Measurements from ENCODE around the gene XG. TPM values are rescaled to one million over a fixed set of nuclear protein-coding genes. Genes with fewer than 3 reads are reported as not detected.
A peak's percentile ranks its signal among the peaks of the same experiment; 100 is the strongest.
"Not testable (repeated sequence)": the region's sequence is repeated elsewhere in the genome, so short reads cannot be mapped to it uniquely, and the experiment has no call there.

XG gene
- total RNA-seq, 1 donor from 2014 or later = 2.4 TPM

DNA sequence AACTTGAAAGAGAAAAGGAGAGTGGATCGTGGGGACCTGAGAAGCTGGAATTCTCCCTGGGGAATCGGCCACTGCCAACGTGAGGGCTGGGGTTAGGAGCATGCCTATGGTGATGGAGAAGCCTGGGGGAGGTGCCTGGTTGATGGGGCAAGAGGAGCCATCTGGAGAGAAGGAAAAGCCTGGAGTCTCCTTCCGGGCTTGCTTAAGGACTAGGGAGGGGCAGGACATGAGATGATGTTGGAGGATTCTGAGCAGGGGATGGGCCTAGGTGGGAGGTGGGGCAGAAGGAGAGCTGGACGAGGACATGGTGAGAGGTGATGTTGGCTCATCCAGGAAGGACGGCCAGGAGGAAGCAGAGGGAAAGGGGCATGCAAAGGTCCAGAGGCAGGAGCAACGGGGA is 41.9 kb downstream of the XG start:
- Mint-ChIP-seq H3K9me3 (ENCODE audit: low read depth) (no peaks in the 10 kb centered on the region), H3K27ac (no peak overlapping the region), H3K36me3 (ENCODE audit: insufficient read depth) (peaks cover 4% of the 10 kb centered on the region), H3K27me3 (no peaks in the 10 kb centered on the region), H3K4me3 (ENCODE audit: low read depth) (no peak overlapping the region), H3K4me1 (ENCODE audit: low read depth) (peaks cover 2% of the 10 kb centered on the region)
- DNase-seq (ENCODE audit: low spot score, unreplicated experiment) = no peak
- TF ChIP-seq, protein P1, sequence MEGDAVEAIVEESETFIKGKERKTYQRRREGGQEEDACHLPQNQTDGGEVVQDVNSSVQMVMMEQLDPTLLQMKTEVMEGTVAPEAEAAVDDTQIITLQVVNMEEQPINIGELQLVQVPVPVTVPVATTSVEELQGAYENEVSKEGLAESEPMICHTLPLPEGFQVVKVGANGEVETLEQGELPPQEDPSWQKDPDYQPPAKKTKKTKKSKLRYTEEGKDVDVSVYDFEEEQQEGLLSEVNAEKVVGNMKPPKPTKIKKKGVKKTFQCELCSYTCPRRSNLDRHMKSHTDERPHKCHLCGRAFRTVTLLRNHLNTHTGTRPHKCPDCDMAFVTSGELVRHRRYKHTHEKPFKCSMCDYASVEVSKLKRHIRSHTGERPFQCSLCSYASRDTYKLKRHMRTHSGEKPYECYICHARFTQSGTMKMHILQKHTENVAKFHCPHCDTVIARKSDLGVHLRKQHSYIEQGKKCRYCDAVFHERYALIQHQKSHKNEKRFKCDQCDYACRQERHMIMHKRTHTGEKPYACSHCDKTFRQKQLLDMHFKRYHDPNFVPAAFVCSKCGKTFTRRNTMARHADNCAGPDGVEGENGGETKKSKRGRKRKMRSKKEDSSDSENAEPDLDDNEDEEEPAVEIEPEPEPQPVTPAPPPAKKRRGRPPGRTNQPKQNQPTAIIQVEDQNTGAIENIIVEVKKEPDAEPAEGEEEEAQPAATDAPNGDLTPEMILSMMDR (IDR thresholded peaks at IDR 0.05; ENCODE audit: unreplicated experiment) = no peak

GRCh38 chrX:2794336-2794735 is 42.5 kb downstream of the XG start:
- no peak overlapping the region for H3K4me3 Mint-ChIP-seq (ENCODE audit: low read depth)
- no peaks in the 10 kb centered on the region for H3K9me3 Mint-ChIP-seq (ENCODE audit: low read depth)
- peaks cover 5% of the 10 kb centered on the region for H3K4me1 Mint-ChIP-seq (ENCODE audit: low read depth)
- H3K27ac Mint-ChIP-seq = no peak overlapping the region
- no peaks in the 10 kb centered on the region for H3K27me3 Mint-ChIP-seq
- H3K36me3 Mint-ChIP-seq (ENCODE audit: insufficient read depth) = peaks cover 4% of the 10 kb centered on the region
- no peak for DNase-seq (ENCODE audit: low spot score, unreplicated experiment)
- TF ChIP-seq, protein P1 (IDR thresholded peaks at IDR 0.05; ENCODE audit: unreplicated experiment) = no peak

DNA sequence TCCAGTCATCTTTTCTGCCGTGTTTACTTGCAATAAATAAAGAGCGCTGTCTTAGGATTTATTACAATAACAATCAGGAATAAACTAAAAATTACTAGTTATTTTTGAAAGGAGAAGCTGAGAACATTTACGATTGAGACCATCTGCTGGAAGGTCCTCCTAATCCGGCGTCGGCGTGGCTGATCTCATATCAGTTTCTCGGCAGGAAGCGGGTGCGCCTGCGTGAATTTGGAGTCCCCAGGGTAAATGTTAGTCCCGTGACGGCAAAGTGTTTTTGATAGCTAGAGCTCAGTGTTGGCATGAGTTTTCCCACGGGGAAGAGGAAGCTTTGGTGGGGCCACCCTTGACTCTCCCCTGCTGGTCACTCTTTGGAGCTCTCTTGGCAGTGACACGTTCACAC is 45.0 kb downstream of the XG start:
- peaks cover 17% of the 10 kb centered on the region for H3K4me1 Mint-ChIP-seq (ENCODE audit: low read depth)
- not testable (repeated sequence) for H3K27me3 Mint-ChIP-seq; DNase-seq (ENCODE audit: low spot score, unreplicated experiment); H3K36me3 Mint-ChIP-seq (ENCODE audit: insufficient read depth); H3K9me3 Mint-ChIP-seq (ENCODE audit: low read depth); H3K4me3 Mint-ChIP-seq (ENCODE audit: low read depth); H3K27ac Mint-ChIP-seq

- Mint-ChIP-seq H3K9me3 (ENCODE audit: low read depth) (no peaks in the 10 kb centered on the region), H3K36me3 (ENCODE audit: insufficient read depth) (peaks cover 1% of the 10 kb centered on the region), H3K4me1 (ENCODE audit: low read depth) (peaks cover 28% of the 10 kb centered on the region), H3K27ac (no peak overlapping the region), H3K27me3 (no peaks in the 10 kb centered on the region), H3K4me3 (ENCODE audit: low read depth) (no peak overlapping the region)
- TF ChIP-seq, protein P1 (IDR thresholded peaks at IDR 0.05; ENCODE audit: unreplicated experiment) = no peak
- no peak for DNase-seq (ENCODE audit: low spot score, unreplicated experiment)
Observed at GRCh38 chrX:2799369-2799768, 47.5 kb downstream of the XG start.

- H3K4me1 Mint-ChIP-seq (ENCODE audit: low read depth) = peaks cover 30% of the 10 kb centered on the region
- H3K4me3 Mint-ChIP-seq (ENCODE audit: low read depth); H3K27me3 Mint-ChIP-seq; H3K9me3 Mint-ChIP-seq (ENCODE audit: low read depth); DNase-seq (ENCODE audit: low spot score, unreplicated experiment); H3K27ac Mint-ChIP-seq; H3K36me3 Mint-ChIP-seq (ENCODE audit: insufficient read depth): not testable (repeated sequence)
Observed at GRCh38 chrX:2799980-2800379, 48.1 kb downstream of the XG start.

- Mint-ChIP-seq H3K27ac (no peak overlapping the region), H3K4me1 (ENCODE audit: low read depth) (peaks cover 32% of the 10 kb centered on the region), H3K9me3 (ENCODE audit: low read depth) (no peaks in the 10 kb centered on the region), H3K4me3 (ENCODE audit: low read depth) (no peak overlapping the region), H3K36me3 (ENCODE audit: insufficient read depth) (peaks cover 1% of the 10 kb centered on the region), H3K27me3 (no peaks in the 10 kb centered on the region)
- TF ChIP-seq, protein P1 (IDR thresholded peaks at IDR 0.05; ENCODE audit: unreplicated experiment) = no peak
- DNase-seq (ENCODE audit: low spot score, unreplicated experiment) = no peak
Observed at GRCh38 chrX:2801223-2801622, 49.4 kb downstream of the XG start.

DNA sequence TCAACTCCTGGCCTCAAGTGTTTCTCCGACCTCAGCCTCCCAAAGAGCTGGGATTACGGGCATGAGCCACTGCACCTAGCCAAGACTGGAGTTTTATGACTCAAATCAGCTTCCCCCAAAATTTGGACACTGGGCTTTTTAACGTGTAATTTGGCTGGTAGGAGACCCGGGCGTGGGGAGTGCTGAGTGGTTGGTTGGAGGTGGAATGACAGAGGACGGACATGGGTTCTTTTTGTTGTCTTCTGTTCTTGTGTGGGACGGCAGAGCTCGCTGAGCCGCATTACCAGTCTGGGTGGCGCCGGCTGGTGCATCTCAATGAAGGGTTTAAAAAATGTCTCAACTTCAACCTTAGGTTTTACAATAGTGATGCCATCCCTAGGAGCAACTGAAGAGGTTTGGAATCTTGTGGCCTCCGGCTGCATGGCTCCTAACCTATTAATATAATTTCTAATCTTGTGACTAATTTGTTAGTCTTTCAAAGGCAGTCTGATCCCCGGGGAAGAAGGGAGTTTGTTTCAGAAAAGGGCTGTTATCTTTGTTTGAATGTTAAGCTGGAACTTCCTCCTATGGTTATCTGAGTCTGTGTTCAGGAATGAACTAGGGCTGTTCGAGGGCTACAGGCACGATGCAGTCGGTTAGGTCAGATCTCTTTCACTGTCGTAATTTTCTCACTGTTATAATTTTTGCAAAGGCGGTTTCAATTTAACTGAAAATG is 50.7 kb downstream of the XG start:
- peaks cover 32% of the 10 kb centered on the region for H3K4me1 Mint-ChIP-seq (ENCODE audit: low read depth)
- not testable (repeated sequence) for H3K4me3 Mint-ChIP-seq (ENCODE audit: low read depth); H3K9me3 Mint-ChIP-seq (ENCODE audit: low read depth); DNase-seq (ENCODE audit: low spot score, unreplicated experiment); H3K36me3 Mint-ChIP-seq (ENCODE audit: insufficient read depth); H3K27me3 Mint-ChIP-seq
- H3K27ac Mint-ChIP-seq = peak overlapping the region; percentile 88

GRCh38 chrX:2803486-2803885 is 51.6 kb downstream of the XG start:
- not testable (repeated sequence) for DNase-seq (ENCODE audit: low spot score, unreplicated experiment); H3K9me3 Mint-ChIP-seq (ENCODE audit: low read depth); H3K36me3 Mint-ChIP-seq (ENCODE audit: insufficient read depth); H3K27me3 Mint-ChIP-seq; H3K27ac Mint-ChIP-seq; H3K4me3 Mint-ChIP-seq (ENCODE audit: low read depth)
- H3K4me1 Mint-ChIP-seq (ENCODE audit: low read depth) = peaks cover 35% of the 10 kb centered on the region

DNA sequence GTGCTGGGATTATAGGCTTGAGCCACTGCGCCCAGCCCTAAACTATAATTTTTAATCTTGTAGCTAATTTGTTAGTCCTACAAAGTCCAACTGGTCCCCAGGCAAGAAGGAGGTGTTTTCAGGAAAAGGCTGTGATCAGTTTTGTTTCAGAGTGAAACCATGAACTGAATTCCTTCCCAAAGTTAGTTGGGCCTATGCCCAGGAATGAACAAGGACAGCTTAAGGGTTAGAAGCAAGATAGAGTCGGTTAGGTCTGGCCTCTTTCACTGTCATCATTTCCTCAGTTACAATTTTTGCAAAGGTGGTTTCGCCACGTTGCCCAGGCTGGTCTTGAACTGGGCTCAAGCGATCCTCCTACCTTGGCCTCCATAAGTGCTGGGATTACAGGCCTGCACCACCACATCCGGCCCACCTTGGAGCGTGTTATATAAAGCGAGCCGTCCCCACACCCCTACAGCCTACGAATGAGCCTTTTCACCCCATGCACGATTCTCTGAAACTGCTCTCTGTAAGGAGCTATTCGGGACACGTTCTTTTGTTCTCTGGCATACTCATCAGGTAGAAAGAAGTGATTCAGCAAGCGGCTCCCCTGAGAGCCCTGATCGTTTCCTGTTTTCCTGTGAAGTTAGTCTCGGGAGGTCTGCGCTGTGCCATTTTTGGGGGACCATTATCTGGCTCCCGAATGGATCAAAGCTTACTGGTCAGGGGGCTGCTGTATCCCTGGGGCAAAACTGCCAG is 52.4 kb downstream of the XG start:
- not testable (repeated sequence) for DNase-seq (ENCODE audit: low spot score, unreplicated experiment); H3K27me3 Mint-ChIP-seq; H3K36me3 Mint-ChIP-seq (ENCODE audit: insufficient read depth); H3K27ac Mint-ChIP-seq; H3K4me3 Mint-ChIP-seq (ENCODE audit: low read depth); H3K9me3 Mint-ChIP-seq (ENCODE audit: low read depth)
- peaks cover 34% of the 10 kb centered on the region for H3K4me1 Mint-ChIP-seq (ENCODE audit: low read depth)
